GM21447 (cell line): ENCODE data around the gene KLK1.

ENCODE experiments used
- ATAC-seq: cut with Tn5 transposase; IDR thresholded peaks from one replicate; pipeline ENCODE4 v1.9.1; 2021; ENCODE audit not compliant: unreplicated experiment

The KLK1 gene

DNA sequence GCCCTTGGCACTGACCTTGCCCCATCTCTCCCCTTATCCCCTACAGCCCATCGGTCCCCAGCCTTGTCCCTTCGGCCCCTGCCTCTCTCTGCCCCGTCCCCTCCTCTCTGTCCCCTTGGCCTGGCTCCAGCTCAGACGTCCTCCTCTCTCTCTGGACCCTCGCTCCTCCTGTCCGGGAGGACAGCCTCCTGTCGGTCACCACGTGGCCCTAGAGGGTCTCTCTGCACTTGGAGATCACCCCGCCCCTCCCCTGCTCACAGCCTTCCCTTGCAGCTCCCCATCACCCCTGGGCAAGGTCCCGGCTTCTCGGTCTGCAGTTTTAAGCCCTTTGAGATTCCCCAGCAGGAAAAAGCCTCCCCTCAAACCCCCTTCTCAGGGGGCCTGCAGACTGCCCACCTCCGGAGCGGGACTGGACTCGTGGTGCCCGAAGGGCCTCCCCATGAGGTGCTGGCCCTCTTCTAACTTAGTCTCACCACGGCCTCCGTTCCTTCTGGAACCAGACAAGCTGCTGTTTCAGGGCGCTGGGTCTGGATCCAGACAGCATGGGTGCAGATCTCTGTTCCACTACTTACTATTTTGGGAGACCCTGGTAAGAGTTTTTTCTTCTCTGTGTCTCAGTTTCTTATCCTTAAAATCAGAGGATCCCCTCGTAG is 13.1 kb upstream of the KLK1 start:
- no peak for ATAC-seq

DNA sequence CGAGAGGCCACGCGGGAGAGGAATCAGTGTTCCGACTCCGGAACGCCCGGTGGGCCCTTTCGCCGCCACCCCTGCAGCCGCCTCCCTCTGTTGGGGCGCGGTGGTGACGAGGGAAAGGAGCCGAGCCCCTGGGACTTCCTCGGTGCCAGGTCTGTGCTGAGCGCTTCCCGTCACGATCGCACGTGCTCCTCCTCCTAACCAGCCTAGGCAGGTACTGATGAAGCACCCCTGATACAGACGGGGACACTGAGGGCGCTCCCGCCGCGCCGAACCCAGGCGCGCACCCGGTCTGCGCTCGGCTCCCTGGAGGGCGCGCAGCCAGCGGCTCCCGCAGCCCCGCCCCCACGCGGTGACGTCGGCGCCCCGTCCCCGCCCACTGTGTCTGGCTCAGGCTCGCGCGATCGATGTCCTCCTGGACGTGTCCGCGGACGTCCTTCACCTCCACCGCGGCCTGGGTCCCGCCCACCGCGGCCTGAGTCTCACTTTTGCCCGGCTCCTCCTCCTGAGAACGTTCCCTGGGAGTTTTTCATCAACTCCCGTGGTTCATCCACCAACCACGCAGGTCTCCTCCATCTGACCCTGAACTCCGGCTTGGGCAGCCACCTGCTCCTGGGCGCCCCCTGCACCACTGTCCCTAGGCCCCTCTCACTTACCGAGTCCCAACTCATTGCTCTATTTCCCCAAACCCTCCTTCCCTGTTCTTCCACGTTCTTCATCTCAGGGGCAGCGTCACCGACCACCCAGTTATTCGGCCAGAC is 12.4 kb upstream of the KLK1 start:
- ATAC-seq, result no peak

DNA sequence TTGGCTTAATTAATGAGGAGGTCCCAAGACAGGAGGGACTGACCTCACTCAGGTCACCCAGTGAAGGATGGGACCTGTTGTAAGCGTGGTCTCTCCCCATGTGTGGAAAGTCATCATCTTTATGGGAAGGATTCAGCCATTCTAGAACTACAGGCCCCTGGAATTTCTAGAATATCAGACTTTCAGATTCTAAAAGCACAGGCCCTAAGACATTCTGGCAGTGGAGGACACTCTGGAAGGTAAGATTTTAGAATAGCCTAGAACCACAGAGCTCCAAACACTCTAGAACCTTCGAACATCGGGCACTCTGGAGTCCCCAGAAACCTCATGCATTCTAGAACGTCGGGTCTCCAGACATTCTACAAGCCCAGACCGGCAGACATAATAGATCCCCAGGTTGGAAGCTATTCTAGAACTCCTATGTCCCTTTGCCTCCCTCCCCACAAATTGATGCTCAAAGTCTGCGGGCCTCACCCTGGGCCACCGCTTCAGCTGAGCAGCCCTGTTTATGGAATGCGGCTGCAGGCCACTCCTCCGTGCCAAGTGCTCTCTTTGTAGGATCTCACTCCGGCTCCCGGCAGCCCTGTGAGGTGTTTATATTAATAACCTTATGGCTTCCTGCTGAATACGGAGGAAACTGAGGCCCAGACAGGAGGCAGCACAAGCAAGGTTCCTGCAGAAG is 11.7 kb upstream of the KLK1 start:
- no peak for ATAC-seq

DNA sequence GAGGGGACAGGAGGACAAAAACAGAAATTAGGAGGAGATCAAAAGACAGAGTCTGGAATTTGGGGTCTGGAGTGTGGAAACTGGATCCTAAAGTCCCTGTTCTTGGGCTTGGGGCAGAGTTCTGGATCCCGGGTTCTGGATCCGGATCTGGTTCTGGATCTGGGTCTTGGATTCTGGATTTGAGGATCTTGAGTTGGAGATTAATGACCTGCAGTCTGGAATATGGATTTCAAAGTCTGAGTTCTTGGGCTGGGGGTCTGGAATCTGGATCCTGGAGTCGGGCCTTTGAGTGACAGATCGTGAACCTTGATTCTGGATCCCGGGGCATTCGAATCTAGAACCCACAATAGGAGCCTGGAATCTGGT is 10.2 kb upstream of the KLK1 start:
- ATAC-seq, result no peak

DNA sequence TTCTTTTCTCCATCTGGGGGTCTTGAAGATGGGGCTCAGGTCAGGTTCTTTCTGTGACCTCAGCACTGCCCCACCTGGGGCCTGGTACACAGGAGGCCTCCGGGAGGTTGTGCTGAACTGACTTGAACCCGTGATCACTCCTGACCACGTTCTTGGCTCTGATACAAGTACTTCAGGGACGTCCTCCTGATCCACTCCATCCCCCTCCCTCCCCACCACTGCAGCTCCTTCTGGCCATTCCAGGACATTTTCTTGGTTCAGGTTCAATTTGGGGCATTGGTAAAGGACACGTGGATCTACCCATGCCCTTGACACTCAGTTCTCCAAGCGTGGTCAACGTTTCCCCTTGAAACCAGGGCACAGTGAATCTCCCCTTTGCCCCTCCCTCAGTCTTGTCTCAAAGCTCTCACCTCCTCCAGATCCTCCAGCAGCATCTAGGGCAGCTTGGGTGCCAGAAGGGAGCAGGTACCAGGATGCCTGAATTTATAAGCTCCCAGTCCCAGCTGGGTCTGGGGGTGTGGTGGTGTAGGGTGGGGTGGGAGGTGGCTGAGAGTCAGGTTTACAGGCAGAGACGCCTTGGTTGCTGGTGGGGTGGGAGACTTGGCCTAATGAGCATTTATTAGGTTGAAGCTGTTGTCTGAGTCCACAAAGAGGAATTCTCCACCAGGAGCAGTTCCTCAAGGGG is 9.7 kb upstream of the KLK1 start, which contains the start of gene KLK15:
Gene KLK15 (minus strand): TSS at position 458 of the 685 bp plus-strand sequence. CDS start 2,082 bp downstream, outside the sequence.
- no peak for ATAC-seq

DNA sequence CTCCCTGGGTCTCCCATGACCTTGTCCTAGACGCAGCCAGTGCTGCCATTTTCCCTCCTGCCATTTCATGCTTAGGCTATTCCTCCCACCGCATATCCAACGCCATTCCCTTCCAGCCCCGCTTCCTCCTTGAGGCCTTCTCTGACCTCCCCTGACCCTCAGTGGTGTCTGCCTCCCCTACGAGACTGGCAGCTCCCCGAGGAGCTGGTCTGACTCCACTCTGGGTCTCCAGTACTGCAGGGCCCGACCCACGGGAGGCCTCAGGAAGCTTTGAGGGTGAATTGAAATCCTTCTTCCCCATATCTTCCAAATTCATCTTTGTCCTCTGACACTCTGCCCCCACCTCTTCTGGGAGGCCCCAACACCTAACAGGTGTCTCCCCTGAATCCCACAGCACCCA is 9.1 kb upstream of the KLK1 start:
- ATAC-seq, result no peak

DNA sequence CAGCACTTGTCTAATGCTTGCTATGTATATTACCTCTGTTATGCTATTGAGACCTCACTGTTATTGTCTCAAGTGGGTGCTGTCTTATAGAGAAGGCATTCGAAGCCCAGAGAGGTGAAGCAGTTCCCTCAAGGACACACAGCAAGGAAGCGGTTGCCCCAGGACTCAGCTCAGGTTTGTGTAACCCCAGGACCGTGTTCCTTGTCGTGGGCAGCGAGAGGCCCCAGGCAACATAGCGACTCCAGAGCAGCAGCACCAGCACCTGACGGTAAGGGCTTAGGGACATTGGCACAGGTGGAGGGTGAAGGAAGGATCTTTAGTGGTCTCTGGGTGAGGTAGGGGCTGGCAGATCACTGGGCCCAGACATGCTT is 7.4 kb upstream of the KLK1 start:
- no peak for ATAC-seq

DNA sequence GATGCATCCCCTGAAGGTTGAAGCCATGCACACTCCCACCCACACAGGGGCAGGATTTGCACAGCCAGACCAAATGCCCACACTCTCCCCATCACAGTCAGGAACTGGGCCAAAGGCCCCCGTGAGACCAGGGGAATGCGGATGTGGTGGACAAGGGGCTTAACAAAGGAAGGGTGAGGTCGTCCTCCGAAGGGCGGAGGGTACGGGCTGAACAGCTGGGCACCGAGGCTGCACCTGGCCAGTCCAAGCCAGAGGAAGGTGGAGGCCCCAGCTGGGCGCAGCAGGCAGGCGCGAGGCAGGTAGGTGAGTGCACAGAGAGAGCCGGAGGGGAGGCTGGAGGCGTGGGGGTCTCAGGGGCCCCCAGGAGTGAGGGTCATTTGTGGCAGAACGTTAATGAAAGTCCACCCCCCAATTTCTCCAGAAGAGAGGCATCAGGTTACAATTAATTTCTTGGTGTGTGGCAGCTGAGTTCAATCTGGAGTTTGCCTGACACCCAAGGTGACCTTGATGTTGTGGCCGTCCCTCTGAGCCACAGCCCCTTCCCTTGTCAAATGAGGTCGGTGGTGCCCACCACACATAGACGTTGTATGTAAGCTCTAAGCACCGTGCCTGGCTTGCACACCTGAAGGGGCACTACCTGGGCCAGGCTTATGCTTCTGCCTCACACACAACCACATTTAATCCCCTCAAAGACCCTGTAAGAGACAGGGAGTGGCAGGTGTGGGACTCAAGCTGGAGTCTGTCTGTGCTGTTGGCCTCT is 6.9 kb upstream of the KLK1 start:
- no peak for ATAC-seq

DNA sequence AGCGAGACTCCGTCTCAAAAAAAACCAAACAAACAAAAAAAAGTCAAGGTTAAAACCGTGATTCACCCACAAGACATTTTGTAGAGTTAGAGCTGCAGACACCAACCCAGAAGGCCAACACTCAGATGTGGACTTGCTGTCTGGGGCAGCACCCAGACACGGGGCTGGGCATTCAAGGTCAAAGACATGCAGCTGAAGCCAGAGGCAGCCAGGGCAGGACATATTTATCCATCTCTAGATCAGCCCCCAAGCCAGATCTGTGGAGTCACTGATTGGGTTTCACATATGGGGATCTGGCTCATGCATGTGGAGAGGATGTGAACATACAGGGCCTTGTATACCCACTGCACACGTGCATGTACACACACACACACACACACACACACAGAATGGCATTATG is 6.2 kb upstream of the KLK1 start:
- ATAC-seq, result no peak

DNA sequence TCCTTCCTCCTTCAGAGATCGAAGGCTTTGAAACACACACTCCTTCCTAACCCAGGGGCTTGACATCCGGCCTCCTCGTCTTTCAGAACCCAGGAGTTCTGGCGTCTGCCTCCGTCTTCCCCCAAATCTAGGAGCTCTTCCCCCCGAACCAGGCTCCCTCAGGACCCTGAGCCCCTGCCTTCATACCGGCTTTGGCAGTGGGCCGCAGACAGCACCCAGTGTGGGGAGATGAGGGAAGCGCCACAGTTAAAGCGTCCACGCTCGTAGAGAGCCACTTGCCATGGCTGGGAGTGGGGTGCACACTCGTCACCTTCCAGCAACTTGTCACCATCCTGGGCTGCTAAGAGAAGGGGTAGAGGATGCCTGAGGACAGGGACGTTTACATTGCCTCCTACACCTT is 3.9 kb upstream of the KLK1 start:
- no peak for ATAC-seq

DNA sequence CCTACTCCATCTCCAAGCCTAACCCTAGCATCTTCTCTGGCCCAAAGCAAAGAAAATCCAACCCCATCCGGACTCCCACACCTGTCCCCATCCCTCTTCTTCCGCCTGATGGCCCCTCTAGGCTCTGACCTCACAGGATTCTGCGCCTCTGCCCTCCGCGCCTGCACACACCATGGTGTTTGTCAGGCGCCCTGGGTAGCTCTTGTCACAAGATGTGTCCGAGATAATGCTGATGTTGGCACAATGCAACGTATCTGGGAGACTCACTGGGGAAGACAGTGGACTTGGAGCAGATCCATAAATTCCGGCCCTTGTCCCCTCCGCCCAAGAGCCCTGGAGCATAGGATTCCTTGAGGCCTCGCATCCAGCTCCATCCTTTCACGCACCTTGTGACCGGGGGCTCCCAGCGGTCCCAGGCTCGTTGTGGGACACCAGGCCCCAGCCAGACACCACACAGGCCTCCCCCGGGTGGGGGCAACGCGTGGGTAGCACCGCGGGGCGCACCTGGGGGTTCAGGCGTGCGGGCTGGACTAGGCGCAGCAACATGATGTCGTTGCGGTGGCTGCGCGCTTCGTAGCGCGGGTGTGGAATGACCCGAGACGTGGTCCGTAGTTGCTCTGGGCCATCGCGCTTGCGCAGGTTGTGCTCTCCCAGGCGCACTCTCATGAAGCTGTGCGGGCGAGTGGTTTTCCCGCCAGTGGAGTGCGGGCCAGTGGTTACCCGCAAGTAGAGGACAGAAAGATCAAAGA is 3.1 kb upstream of the KLK1 start:
- no peak for ATAC-seq

DNA sequence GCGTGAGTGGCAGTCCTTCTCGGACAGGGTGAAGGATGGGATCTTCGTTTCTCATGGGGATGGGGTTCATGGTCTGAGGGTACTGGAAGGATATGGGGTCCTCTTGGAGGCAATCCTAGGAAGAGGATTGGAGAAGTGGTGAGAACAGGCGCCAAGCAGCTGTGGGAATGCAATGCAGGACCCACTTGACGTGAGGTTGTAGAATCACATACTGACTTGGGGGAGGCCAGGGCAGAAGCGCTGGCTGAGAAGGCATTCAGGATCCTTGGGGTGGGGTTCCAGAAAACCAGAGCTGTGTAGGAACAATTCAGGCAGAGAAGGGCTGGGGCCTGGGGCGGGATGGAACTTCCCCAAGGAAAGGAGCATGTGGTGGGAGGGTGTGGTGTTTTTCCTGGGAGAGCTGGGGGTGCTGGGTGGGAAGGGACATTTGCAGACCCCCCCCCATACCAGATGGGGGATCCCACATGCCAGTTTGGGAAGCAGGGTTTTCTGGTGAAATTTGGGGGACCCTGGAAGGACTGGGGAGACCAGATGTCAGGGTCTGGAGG is 852 bp downstream of the KLK1 start:
- ATAC-seq, result no peak

DNA sequence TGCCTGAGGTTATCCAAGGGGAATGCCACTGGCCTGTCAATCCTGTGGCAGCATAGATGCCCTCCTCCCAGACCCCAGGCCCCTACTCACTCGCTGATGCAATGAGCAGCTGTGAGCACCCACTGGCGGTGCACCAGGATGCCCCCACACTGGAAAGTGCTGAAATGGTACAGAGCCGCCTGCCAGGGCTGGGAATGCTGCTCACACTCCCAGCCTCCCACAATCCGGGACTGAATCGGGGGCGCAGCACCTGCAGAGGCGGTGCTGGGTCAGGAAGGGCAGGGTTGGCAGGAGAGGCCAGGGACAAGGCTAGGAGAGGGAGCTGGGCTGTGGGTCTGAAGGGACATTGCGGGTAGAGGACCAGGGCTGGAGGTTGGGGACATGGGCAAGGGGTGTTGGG is 2.0 kb downstream of the KLK1 start:
- ATAC-seq, result no peak

DNA sequence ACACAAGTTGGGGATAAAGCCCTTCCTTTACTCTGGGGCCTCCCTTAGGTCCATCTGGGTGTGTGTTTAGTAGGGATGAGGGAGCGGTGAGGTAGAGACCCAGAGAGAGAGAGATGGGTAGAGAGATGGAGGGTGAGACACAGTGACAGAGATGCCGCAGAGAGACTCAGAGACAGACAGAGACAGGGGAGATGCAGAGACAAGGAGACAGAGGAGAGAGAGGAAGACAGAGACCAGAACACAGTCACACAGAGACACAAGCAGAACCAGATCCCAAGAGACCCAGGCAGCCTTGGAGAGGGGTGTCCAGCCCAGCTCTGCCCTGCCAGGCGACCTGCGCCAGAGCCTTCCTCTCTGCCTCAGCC is 2.4 kb downstream of the KLK1 start:
- ATAC-seq, result no peak

DNA sequence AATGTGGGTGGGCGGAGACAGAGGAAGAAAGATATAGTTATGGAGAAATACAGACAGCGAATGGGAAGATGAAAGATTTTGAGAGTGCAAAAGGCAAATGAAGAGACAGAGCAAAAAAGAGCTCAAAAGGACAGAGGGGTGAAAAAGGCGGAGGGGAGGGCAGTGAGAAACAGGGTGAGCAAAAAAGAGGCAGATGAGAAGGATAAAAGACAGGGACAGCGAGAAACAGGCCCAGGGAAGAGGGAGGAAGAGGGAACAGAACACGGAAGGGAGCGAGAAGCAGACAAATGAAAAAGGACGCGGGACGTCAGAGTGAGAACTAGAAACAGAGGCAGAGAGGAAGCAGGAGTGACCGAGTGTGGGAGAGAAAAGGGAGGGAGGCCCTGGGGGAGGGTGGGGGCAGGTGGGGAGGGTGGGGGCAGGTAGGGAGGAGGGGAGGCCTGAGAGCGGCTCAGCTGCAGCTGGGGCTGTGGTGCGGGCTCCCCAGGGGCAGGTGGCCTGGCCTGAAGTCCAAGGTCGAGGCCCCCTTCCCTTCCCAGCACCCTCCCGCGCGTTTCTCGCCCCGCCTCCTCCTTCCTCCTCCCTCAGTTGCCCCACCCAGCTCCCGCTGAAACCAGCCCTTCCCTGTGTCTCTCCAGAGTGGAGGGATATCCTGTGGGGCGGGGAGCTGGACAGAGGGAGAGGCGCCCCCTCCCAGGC is 2.9 kb downstream of the KLK1 start:
- no peak for ATAC-seq

DNA sequence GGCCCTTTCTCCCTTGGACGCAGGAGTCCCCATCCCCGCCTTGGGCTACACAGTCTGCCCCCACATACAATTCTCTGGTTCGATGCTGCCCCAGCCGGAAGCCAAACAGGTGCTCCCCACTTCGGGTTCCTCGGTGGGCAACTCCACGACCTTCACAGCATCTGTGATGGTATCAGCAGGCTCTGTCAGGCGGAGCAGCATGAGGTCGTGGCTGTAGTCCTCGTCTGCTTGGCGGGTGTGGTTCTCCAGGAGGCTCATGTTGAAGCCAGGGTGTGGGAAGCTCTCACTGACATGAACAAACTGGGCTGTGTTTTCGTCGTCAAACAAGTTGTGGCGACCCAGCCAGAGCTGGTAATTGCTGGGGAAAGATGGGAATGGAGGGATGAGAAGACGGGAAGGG is 3.5 kb downstream of the KLK1 start:
- ATAC-seq, result no peak

DNA sequence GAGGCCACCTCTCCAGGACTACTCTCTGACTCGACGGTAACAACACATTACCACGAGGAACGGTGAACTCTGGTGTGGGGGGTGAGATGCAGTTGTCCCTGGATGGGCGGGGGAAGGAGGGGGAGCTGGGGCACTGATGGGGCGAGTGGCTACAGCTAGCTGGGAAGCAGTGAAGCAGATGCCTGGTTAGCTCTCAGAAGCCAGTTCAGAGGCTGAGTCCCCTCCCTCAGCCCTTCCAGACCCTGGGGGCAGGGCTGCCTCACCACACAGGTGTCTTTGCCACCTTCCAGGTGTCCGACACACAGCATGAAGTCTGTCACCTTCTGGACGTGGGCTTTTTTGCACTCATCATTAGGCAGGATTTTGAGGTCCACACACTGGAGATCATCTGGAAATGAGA is 4.0 kb downstream of the KLK1 start:
- no peak for ATAC-seq

DNA sequence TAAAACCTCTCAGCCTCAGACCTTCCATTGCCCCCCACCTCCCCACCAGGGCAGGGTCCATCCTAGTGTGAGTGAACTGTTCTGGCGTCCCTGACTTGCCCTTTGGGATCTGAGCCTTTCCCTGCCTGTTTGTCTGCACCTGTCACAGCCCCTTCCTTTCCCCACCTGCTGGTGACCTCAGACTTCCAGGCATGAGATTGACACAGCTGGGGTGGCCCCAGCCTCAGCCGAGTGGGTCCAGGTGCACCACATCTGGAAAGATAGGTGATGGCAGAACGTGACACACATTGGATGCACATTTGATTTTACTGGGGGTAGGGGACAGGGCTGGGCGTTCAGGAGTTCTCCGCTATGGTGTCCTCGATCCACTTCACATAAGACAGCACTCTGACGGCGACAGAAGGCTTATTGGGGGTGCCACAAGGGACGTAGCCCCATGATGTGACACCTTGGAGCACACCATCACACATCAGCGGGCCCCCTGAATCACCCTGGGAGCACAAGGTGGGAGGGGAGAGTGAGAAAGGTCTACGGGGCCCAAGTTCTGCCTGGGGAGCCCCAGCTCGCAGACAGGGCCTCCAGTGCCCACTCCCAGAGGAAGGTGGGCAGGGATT is 4.6 kb downstream of the KLK1 start:
- no peak for ATAC-seq
